HepG2 (cell line): ENCODE measurements around the gene LIN28B. TPM values are rescaled to one million over a fixed set of nuclear protein-coding genes. Genes with fewer than 3 reads are reported as not detected.

ENCODE experiments used
- ATAC-seq: fragments of 200-7000 bp; cut with Tn5 transposase; 3 replicates; pipeline ENCODE4 v1.9.1; 2020; ENCODE audit warnings: mild to moderate bottlenecking, moderate library complexity
- BruUV-seq: library from RNA; stranded (reverse); fragments of 400-500 nt; replicated peaks from 2 replicates; lab custom pipeline; 2021; lab: Mats Ljungman, UMichigan
- CTCF ChIA-PET: fragments of 300-600 bp; formaldehyde crosslinking; extraction: SDS; loops from one replicate; lab custom pipeline; 2021; ENCODE audit warnings: low total read pairs, inconsistent platforms, low intra/inter-chr PET ratio; lab: Yijun Ruan, JAX
- POLR2A ChIA-PET: fragments of 350-600 bp; sonication (Branson Sonifier 250); formaldehyde crosslinking; loops from one replicate; lab custom pipeline; 2020; ENCODE audit warnings: antibody characterized with exemption, inconsistent platforms; lab: Yijun Ruan, JAX
- DNase-seq: peaks from one replicate; pipeline ENCODE4 v3.0.0-alpha.2; 2015; ENCODE audit warnings: low spot score
- FAIRE-seq: peaks from 3 replicates; lab custom pipeline; 2011; peaks lifted over from hg19 to GRCh38; lab: Jason Lieb, UNC
- H2AFZ ChIP-seq: one replicate; pipeline ENCODE4 v1.6.1; 2011; ENCODE audit warnings: low read length, inconsistent platforms
- H3K27ac ChIP-seq: fragments of 300-600 bp; 3 replicates; pipeline ENCODE4 v1.8.0; 2011; ENCODE audit warnings: mixed run types, mild to moderate bottlenecking, mixed read lengths, low read length, inconsistent platforms; ENCODE audit not compliant: insufficient read depth; ENCODE audit errors: extremely low read length
- H3K27me3 ChIP-seq, 2 experiments: fragments of 200-600 bp in 1 of 2; 2 replicates in 1 of 2; 3 replicates in 1 of 2; pipeline versions ENCODE4 v1.6.0 to v1.8.0; 2011; ENCODE audit warnings: low read length in 2 of 2, mild to moderate bottlenecking in 2 of 2, moderate library complexity in 2 of 2, inconsistent platforms in 1 of 2; ENCODE audit not compliant: insufficient read depth in 2 of 2, control insufficient read depth in 1 of 2
- H3K36me3 ChIP-seq, 2 experiments: fragments of 200-600 bp in 1 of 2; replicated peaks in 1 of 2; 2 replicates in 1 of 2; 3 replicates in 1 of 2; pipeline versions ENCODE4 v1.5.1 to v1.8.0; 2011; ENCODE audit warnings: low read length in 2 of 2, inconsistent platforms in 1 of 2; ENCODE audit not compliant: insufficient read depth in 2 of 2, control insufficient read depth in 1 of 2
- H3K4me1 ChIP-seq: 2 replicates; pipeline ENCODE4 v1.5.1; 2012; ENCODE audit warnings: low read length, inconsistent platforms; ENCODE audit not compliant: insufficient read depth
- H3K4me2 ChIP-seq: 2 replicates; pipeline ENCODE4 v1.6.0; 2011; ENCODE audit warnings: low read depth, low read length, inconsistent platforms
- H3K4me3 ChIP-seq, 3 experiments: fragments of 200-600 bp in 1 of 3; sonication (generic), shearing (Covaris generic) in 1 of 3; replicated peaks in 1 of 3; 2 replicates each; pipeline ENCODE4 v1.5.1; 2011 to 2016; ENCODE audit warnings: low read length in 3 of 3, inconsistent platforms in 2 of 3, low read depth in 2 of 3, mild to moderate bottlenecking in 2 of 3, control low read depth in 1 of 3, mixed read lengths in 1 of 3; ENCODE audit not compliant: insufficient read depth in 1 of 3
- H3K79me2 ChIP-seq: one replicate; pipeline ENCODE4 v1.6.1; 2011; ENCODE audit warnings: low read length, inconsistent platforms; ENCODE audit not compliant: insufficient read depth
- H3K9ac ChIP-seq: 2 replicates; pipeline ENCODE4 v1.6.0; 2011; ENCODE audit warnings: mild to moderate bottlenecking, low read depth, low read length, inconsistent platforms; ENCODE audit not compliant: insufficient read depth
- H3K9me3 ChIP-seq: 2 replicates; pipeline ENCODE4 v1.5.1; 2012; ENCODE audit warnings: mild to moderate bottlenecking, low read length
- H4K20me1 ChIP-seq: 2 replicates; pipeline ENCODE4 v1.6.0; 2011; ENCODE audit warnings: inconsistent platforms, mild to moderate bottlenecking, low read length, moderate library complexity; ENCODE audit not compliant: insufficient read depth
- CHD2 ChIP-seq: IDR thresholded peaks from 2 replicates; pipeline ENCODE4 v1.6.1; 2011; ENCODE audit warnings: low read depth, low read length, improper control_type of control experiment
- MAX ChIP-seq: IDR thresholded peaks from 2 replicates; pipeline ENCODE4 v1.6.1; 2012; ENCODE audit warnings: inconsistent platforms
- NBN ChIP-seq: fragments of 450-650 bp; conservative IDR thresholded peaks from 2 replicates; pipeline ENCODE4 v1.6.1; 2017
- ONECUT2 ChIP-seq: sonication (generic); formaldehyde crosslinking; IDR thresholded peaks from 2 replicates; pipeline ENCODE4 v1.4.0; 2020; ENCODE audit warnings: missing genetic modification reagents
- RCOR2 ChIP-seq: IDR thresholded peaks from 2 replicates; pipeline ENCODE4 v1.6.1; 2016; ENCODE audit warnings: missing biosample characterization, missing genetic modification reagents
- SAP130 ChIP-seq: IDR thresholded peaks from 2 replicates; pipeline ENCODE4 v1.6.1; 2016; ENCODE audit warnings: low read depth
- SNRNP70 ChIP-seq: fragments of 200-400 bp; formaldehyde crosslinking; IDR thresholded peaks from 2 replicates; pipeline ENCODE4 v1.6.1; 2017; ENCODE audit warnings: mild to moderate bottlenecking, low read depth, low read length, moderate library complexity
- TOE1 ChIP-seq: sonication (generic); formaldehyde crosslinking; IDR thresholded peaks from 2 replicates; pipeline ENCODE4 v1.4.0; 2020; ENCODE audit warnings: mild to moderate bottlenecking, missing genetic modification reagents
- ZFP90 ChIP-seq: sonication (generic); formaldehyde crosslinking; IDR thresholded peaks from 2 replicates; pipeline ENCODE4 v1.8.0; 2022; ENCODE audit warnings: missing genetic modification reagents, mild to moderate bottlenecking, inconsistent platforms, borderline replicate concordance
- ZNF512 ChIP-seq: sonication (generic); formaldehyde crosslinking; IDR thresholded peaks from 2 replicates; pipeline ENCODE4 v1.4.0; 2020; ENCODE audit warnings: mild to moderate bottlenecking, missing genetic modification reagents
- ZNF549 ChIP-seq: sonication (generic); formaldehyde crosslinking; IDR thresholded peaks from 2 replicates; pipeline ENCODE4 v1.5.0; 2020; ENCODE audit warnings: missing genetic modification reagents
- ZNF660 ChIP-seq: sonication (generic); formaldehyde crosslinking; IDR thresholded peaks from 2 replicates; pipeline ENCODE4 v1.5.1; 2020; ENCODE audit warnings: mild to moderate bottlenecking, low read depth, missing genetic modification reagents, borderline replicate concordance
- ZNF841 ChIP-seq: sonication (generic); formaldehyde crosslinking; IDR thresholded peaks from 2 replicates; pipeline ENCODE4 v1.8.1; 2023; ENCODE audit warnings: missing genetic modification reagents, borderline replicate concordance
- ZZZ3 ChIP-seq: sonication (generic); formaldehyde crosslinking; IDR thresholded peaks from 2 replicates; pipeline ENCODE4 v1.4.0; 2020; ENCODE audit warnings: missing genetic modification reagents, mild to moderate bottlenecking, borderline replicate concordance
- WGBS: methylation state at CpG from one replicate; pipeline ENCODE4 v1.1.6; 2017; ENCODE audit warnings: low lambda C conversion rate; 5-methylcytosine and 5-hydroxymethylcytosine counted together
- in situ Hi-C: cut with HindIII; loops from 2 replicates; pipeline ENCODE4 v1.10.0; 2017; ENCODE audit warnings: low pct_unique_long_range_greater_than_20kb; ENCODE audit not compliant: extremely low pct_ligation_motif_present
- intact Hi-C: fragments of 100-400 bp; cut with micrococcal nuclease; formaldehyde crosslinking; loops from one replicate; pipeline ENCODE4 v1.10.0; 2022; ENCODE audit not compliant: unreplicated experiment
- polyA plus RNA-seq, 8 experiments: library from polyadenylated mRNA; depleted of rRNA in 3 of 8; stranded (reverse) in 7 of 8; unstranded in 1 of 8; fragments of >200 nt; fragmentation: Illumina TruSeq in 4 of 8; extraction: Trizol in 4 of 8; gene quantifications; 2 replicates each; pipeline versions ENCODE4 v1.2.1 to v1.2.3, GENCODE V29; 2011 to 2016; ENCODE audit warnings: low read depth in 4 of 8, missing spikeins in 1 of 8, mixed read lengths in 1 of 8; ENCODE audit not compliant: insufficient read depth in 1 of 8
- total RNA-seq, 5 experiments: library from RNA; depleted of rRNA; stranded (reverse); fragments of >200 nt; fragmentation: Illumina TruSeq; extraction: Trizol; gene quantifications; 2 replicates each; pipeline ENCODE4 v1.2.3, GENCODE V29; 2016; ENCODE audit warnings: low read depth in 1 of 5
- TF ChIP-seq, protein P1 (sequence below): IDR thresholded peaks from 2 replicates; pipeline ENCODE4 v1.6.1; 2012; ENCODE audit warnings: low read depth, low read length, improper control_type of control experiment
- TF ChIP-seq, protein P2 (sequence below): IDR thresholded peaks from 2 replicates; pipeline ENCODE4 v1.6.1; 2016; ENCODE audit warnings: low read depth
- TF ChIP-seq, protein P3 (sequence below): IDR thresholded peaks from 2 replicates; pipeline ENCODE4 v1.6.1; 2016; ENCODE audit warnings: control low read depth

Gene LIN28B
- total and polyA plus RNA-seq, 2 of the 13 experiments (the other 11 are each of a cell fraction or from before 2014, with no cell fraction given): 14.5 to 56.8 TPM

- intact Hi-C loops (loop anchor here (2.0 to 10.0 kb wide), 2 partner anchors 109 to 447 kb away; partner anchors contain the start of gene PREP), in situ Hi-C loops (no loop called here)
- Histone ChIP-seq H3K4me3 (peak overlapping the region; percentile 70 to 89 (median 72)), H3K27ac (peak overlapping the region; percentile 90), H3K9ac (peak overlapping the region; percentile 84), H3K36me3 (no peaks in the 10 kb centered on the region), H3K9me3 (no peaks in the 10 kb centered on the region), H2AFZ (no peak overlapping the region), H3K4me1 (peaks cover 20% of the 10 kb centered on the region), H3K79me2 (peaks cover 47% of the 10 kb centered on the region), H3K27me3 (no peaks in the 10 kb centered on the region; a peak in 2 of 5 replicates), H4K20me1 (no peaks in the 10 kb centered on the region), H3K4me2 (peak overlapping the region; percentile 76)
- ChIA-PET POLR2A (interaction anchor here (1.0 to 2.0 kb wide), 5 partner anchors 8 to 120 kb away, joined by 3 to 7 read pairs (median 6); partner anchors contain the start of gene HACE1), CTCF (interaction anchor here (0.6 kb wide), 1 partner anchor 16 kb away, joined by 3 read pairs; no protein-coding TSS in a partner anchor)
- peak; percentile 68 for ATAC-seq
- no TSS peak for BruUV-seq
- FAIRE-seq: no peak
- WGBS: 3% methylated on average over 21 of the region's 21 CpGs
- peak; percentile 16 for DNase-seq
- TF ChIP-seq, protein P1, sequence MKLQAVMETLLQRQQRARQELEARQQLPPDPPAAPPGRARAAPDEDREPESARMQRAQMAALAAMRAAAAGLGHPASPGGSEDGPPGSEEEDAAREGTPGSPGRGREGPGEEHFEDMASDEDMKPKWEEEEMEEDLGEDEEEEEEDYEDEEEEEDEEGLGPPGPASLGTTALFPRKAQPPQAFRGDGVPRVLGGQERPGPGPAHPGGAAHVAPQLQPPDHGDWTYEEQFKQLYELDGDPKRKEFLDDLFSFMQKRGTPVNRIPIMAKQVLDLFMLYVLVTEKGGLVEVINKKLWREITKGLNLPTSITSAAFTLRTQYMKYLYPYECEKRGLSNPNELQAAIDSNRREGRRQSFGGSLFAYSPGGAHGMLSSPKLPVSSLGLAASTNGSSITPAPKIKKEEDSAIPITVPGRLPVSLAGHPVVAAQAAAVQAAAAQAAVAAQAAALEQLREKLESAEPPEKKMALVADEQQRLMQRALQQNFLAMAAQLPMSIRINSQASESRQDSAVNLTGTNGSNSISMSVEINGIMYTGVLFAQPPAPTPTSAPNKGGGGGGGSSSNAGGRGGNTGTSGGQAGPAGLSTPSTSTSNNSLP: peak; percentile 58
- TF ChIP-seq ZFP90 (CRISPR knock-in tag) (no peak), SAP130 (CRISPR knock-in tag) (peak; percentile 23; the same call in 1 of the 2 replicates), MAX (peak; percentile 22; the same call in 1 of the 2 replicates), TOE1 (no peak), NBN (no peak), RCOR2 (CRISPR knock-in tag) (no peak), ZNF660 (CRISPR knock-in tag) (no peak), SNRNP70 (no peak), ZNF512 (no peak), CHD2 (peak; percentile 34; the same call in 1 of the 2 replicates), ZNF841 (CRISPR knock-in tag) (no peak), ONECUT2 (CRISPR knock-in tag) (no peak), ZNF549 (CRISPR knock-in tag) (no peak), ZZZ3 (CRISPR knock-in tag) (no peak)
- TF ChIP-seq, protein P2, sequence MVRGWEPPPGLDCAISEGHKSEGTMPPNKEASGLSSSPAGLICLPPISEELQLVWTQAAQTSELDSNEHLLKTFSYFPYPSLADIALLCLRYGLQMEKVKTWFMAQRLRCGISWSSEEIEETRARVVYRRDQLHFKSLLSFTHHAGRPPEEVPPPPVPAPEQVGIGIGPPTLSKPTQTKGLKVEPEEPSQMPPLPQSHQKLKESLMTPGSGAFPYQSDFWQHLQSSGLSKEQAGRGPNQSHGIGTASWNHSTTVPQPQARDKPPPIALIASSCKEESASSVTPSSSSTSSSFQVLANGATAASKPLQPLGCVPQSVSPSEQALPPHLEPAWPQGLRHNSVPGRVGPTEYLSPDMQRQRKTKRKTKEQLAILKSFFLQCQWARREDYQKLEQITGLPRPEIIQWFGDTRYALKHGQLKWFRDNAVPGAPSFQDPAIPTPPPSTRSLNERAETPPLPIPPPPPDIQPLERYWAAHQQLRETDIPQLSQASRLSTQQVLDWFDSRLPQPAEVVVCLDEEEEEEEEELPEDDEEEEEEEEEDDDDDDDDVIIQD (CRISPR knock-in tag): no peak
- TF ChIP-seq, protein P3, sequence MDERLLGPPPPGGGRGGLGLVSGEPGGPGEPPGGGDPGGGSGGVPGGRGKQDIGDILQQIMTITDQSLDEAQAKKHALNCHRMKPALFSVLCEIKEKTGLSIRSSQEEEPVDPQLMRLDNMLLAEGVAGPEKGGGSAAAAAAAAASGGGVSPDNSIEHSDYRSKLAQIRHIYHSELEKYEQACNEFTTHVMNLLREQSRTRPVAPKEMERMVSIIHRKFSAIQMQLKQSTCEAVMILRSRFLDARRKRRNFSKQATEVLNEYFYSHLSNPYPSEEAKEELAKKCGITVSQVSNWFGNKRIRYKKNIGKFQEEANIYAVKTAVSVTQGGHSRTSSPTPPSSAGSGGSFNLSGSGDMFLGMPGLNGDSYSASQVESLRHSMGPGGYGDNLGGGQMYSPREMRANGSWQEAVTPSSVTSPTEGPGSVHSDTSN (CRISPR knock-in tag): no peak
Observed at GRCh38 chr6:104957301-104958177, 632 bp downstream of the LIN28B start.
